ENCODE measurements around the gene ZBTB2. TPM values are rescaled to one million over a fixed set of nuclear protein-coding genes. Genes with fewer than 3 reads are reported as not detected.
A peak's percentile ranks its signal among the peaks of the same experiment; 100 is the strongest.

ZBTB2 gene
- total RNA-seq, 2 donors from 2014 or later, result 11.4 to 15.2 TPM

DNA sequence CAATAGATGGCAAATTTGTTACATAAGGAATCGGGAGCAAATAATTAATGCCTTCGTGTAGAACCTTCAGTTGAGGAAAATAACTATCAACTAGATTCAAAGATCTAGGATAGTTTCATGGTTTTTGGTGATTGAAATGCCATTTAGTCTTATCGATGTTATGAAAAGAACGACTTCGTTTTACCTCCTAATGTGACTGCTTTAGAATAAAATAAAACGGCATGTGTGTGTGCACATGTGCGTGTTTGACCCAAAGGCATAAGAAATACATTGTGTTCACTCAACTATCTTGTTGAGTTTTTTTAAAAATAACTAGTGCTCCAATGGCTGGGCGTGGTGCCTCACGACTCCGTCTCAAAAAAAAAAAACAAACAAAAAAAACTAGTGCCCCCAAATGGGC lies 37.6 kb downstream of the ZBTB2 start:
- Histone ChIP-seq H3K4me1 (ENCODE audit: control insufficient read depth, insufficient read depth, low read length) (no peaks in the 10 kb centered on the region), H3K36me3 (ENCODE audit: control insufficient read depth, insufficient read depth, low read length) (peaks cover 22% of the 10 kb centered on the region), H3K9ac (ENCODE audit: extremely low read depth, low read length, poor library complexity, severe bottlenecking) (no peak overlapping the region), H3K9me3 (ENCODE audit: control insufficient read depth, low read length) (no peaks in the 10 kb centered on the region), H3K27me3 (ENCODE audit: control insufficient read depth, insufficient read depth, low read length, poor library complexity, severe bottlenecking) (no peaks in the 10 kb centered on the region), H3K4me3 (ENCODE audit: low read length) (no peak overlapping the region), H3K27ac (ENCODE audit: low read depth, low read length) (no peak overlapping the region)
- DNase-seq, result no peak
- H3K27ac Mint-ChIP-seq, result no peak overlapping the region
- no peaks in the 10 kb centered on the region for H3K9me3 Mint-ChIP-seq
- WGBS, 2 experiments (ENCODE audit: insufficient coverage in 1 of 2, insufficient read length in 1 of 2), result 96 to 97% methylated on average over 10 of the region's 10 CpGs
- H3K4me1 Mint-ChIP-seq, result no peaks in the 10 kb centered on the region
- H3K4me3 Mint-ChIP-seq, result no peak overlapping the region
- TF ChIP-seq, protein P1, sequence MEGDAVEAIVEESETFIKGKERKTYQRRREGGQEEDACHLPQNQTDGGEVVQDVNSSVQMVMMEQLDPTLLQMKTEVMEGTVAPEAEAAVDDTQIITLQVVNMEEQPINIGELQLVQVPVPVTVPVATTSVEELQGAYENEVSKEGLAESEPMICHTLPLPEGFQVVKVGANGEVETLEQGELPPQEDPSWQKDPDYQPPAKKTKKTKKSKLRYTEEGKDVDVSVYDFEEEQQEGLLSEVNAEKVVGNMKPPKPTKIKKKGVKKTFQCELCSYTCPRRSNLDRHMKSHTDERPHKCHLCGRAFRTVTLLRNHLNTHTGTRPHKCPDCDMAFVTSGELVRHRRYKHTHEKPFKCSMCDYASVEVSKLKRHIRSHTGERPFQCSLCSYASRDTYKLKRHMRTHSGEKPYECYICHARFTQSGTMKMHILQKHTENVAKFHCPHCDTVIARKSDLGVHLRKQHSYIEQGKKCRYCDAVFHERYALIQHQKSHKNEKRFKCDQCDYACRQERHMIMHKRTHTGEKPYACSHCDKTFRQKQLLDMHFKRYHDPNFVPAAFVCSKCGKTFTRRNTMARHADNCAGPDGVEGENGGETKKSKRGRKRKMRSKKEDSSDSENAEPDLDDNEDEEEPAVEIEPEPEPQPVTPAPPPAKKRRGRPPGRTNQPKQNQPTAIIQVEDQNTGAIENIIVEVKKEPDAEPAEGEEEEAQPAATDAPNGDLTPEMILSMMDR (conservative IDR thresholded peaks at IDR 0.05), result no peak
- H3K36me3 Mint-ChIP-seq (ENCODE audit: low read depth), result peaks cover 15% of the 10 kb centered on the region
- no peaks in the 10 kb centered on the region for H3K27me3 Mint-ChIP-seq (ENCODE audit: insufficient read depth)

DNA sequence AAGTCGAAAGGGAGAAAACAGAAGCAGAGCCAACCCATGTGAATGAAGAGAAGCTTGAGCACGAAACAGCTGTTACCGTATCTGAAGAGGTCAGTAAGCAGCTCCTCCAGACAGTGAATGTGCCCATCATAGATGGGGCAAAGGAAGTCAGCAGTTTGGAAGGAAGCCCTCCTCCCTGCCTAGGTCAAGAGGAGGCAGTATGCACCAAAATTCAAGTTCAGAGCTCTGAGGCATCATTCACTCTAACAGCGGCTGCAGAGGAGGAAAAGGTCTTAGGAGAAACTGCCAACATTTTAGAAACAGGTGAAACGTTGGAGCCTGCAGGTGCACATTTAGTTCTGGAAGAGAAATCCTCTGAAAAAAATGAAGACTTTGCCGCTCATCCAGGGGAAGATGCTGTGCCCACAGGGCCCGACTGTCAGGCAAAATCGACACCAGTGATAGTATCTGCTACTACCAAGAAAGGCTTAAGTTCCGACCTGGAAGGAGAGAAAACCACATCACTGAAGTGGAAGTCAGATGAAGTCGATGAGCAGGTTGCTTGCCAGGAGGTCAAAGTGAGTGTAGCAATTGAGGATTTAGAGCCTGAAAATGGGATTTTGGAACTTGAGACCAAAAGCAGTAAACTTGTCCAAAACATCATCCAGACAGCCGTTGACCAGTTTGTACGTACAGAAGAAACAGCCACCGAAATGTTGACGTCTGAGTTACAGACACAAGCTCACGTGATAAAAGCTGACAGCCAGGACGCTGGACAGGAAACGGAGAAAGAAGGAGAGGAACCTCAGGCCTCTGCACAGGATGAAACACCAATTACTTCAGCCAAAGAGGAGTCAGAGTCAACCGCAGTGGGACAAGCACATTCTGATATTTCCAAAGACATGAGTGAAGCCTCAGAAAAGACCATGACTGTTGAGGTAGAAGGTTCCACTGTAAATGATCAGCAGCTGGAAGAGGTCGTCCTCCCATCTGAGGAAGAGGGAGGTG lies 38.7 kb downstream of the ZBTB2 start:
- H3K9ac ChIP-seq (ENCODE audit: extremely low read depth, low read length, poor library complexity, severe bottlenecking), result no peak overlapping the region
- peak; percentile 24 for DNase-seq
- H3K27me3 ChIP-seq (ENCODE audit: control insufficient read depth, insufficient read depth, low read length, poor library complexity, severe bottlenecking), result no peaks in the 10 kb centered on the region
- H3K9me3 ChIP-seq (ENCODE audit: control insufficient read depth, low read length), result no peaks in the 10 kb centered on the region
- TF ChIP-seq, protein P1 (conservative IDR thresholded peaks at IDR 0.05), result no peak
- peaks cover 12% of the 10 kb centered on the region for H3K36me3 Mint-ChIP-seq (ENCODE audit: low read depth)
- H3K4me3 Mint-ChIP-seq, result no peak overlapping the region
- no peaks in the 10 kb centered on the region for H3K27me3 Mint-ChIP-seq (ENCODE audit: insufficient read depth)
- no peak overlapping the region for H3K27ac ChIP-seq (ENCODE audit: low read depth, low read length)
- WGBS, 2 experiments (ENCODE audit: insufficient coverage in 1 of 2, insufficient read length in 1 of 2), result 92 to 97% methylated on average over 19 of the region's 19 CpGs
- H3K4me1 ChIP-seq (ENCODE audit: control insufficient read depth, insufficient read depth, low read length), result no peaks in the 10 kb centered on the region
- H3K9me3 Mint-ChIP-seq, result no peaks in the 10 kb centered on the region
- peaks cover 13% of the 10 kb centered on the region for H3K36me3 ChIP-seq (ENCODE audit: control insufficient read depth, insufficient read depth, low read length)
- H3K4me1 Mint-ChIP-seq, result no peaks in the 10 kb centered on the region
- no peak overlapping the region for H3K4me3 ChIP-seq (ENCODE audit: low read length)
- H3K27ac Mint-ChIP-seq, result no peak overlapping the region

DNA sequence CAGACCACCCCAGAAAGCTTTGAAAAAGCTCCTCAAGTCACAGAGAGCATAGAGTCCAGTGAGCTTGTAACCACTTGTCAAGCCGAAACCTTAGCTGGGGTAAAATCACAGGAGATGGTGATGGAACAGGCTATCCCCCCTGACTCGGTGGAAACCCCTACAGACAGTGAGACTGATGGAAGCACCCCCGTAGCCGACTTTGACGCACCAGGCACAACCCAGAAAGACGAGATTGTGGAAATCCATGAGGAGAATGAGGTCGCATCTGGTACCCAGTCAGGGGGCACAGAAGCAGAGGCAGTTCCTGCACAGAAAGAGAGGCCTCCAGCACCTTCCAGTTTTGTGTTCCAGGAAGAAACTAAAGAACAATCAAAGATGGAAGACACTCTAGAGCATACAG lies 39.6 kb downstream of the ZBTB2 start:
- H3K36me3 ChIP-seq (ENCODE audit: control insufficient read depth, insufficient read depth, low read length), result peaks cover 13% of the 10 kb centered on the region
- no peak overlapping the region for H3K4me3 ChIP-seq (ENCODE audit: low read length)
- no peaks in the 10 kb centered on the region for H3K4me1 Mint-ChIP-seq

More for the DNA sequence above, 39.6 kb downstream of the ZBTB2 start:
- H3K27me3 Mint-ChIP-seq (ENCODE audit: insufficient read depth), result no peaks in the 10 kb centered on the region
- no peak overlapping the region for H3K4me3 Mint-ChIP-seq
- no peak overlapping the region for H3K27ac ChIP-seq (ENCODE audit: low read depth, low read length)
- H3K27me3 ChIP-seq (ENCODE audit: control insufficient read depth, insufficient read depth, low read length, poor library complexity, severe bottlenecking), result no peaks in the 10 kb centered on the region
- H3K9ac ChIP-seq (ENCODE audit: extremely low read depth, low read length, poor library complexity, severe bottlenecking), result no peak overlapping the region
- H3K9me3 Mint-ChIP-seq, result no peaks in the 10 kb centered on the region
- TF ChIP-seq, protein P1 (conservative IDR thresholded peaks at IDR 0.05), result no peak
- no peaks in the 10 kb centered on the region for H3K4me1 ChIP-seq (ENCODE audit: control insufficient read depth, insufficient read depth, low read length)
- H3K36me3 Mint-ChIP-seq (ENCODE audit: low read depth), result peaks cover 12% of the 10 kb centered on the region
- no peak for DNase-seq
- no peak overlapping the region for H3K27ac Mint-ChIP-seq
- 95 to 98% methylated on average over 6 to 7 of the region's 7 CpGs for WGBS, 2 experiments (ENCODE audit: insufficient coverage in 1 of 2, insufficient read length in 1 of 2)
- no peaks in the 10 kb centered on the region for H3K9me3 ChIP-seq (ENCODE audit: control insufficient read depth, low read length)

Measured in endodermal cell (in vitro differentiated cells).